SU-DHL-6 (cell line): ENCODE data around the gene CRISPLD2.

Experiments used
- H2AFZ ChIP-seq: fragments of 200-600 bp; sonication (generic); 2 replicates; pipeline ENCODE4 v1.6.1; 2014; ENCODE audit warnings: low read depth, mild to moderate bottlenecking, moderate library complexity, mixed read lengths, antibody characterized with exemption, low read length; ENCODE audit not compliant: severe bottlenecking
- H3F3A ChIP-seq: fragments of 200-600 bp; shearing (Covaris generic); 2 replicates; pipeline ENCODE4 v1.6.0; 2016; ENCODE audit warnings: antibody characterized with exemption, mild to moderate bottlenecking; ENCODE audit not compliant: insufficient read depth
- H3K27ac ChIP-seq: fragments of 200-600 bp; sonication (generic); 2 replicates; pipeline ENCODE4 v1.5.1; 2016; ENCODE audit warnings: low read depth, mild to moderate bottlenecking, low read length, moderate library complexity, mixed read lengths
- H3K27me3 ChIP-seq: fragments of 200-600 bp; sonication (generic), shearing (Covaris generic); 2 replicates; pipeline ENCODE4 v1.6.0; 2014; ENCODE audit warnings: mild to moderate bottlenecking, low read length
- H3K36me3 ChIP-seq: fragments of 200-600 bp; sonication (generic); 2 replicates; pipeline ENCODE4 v1.6.1; 2014; ENCODE audit warnings: mild to moderate bottlenecking, low read length, mixed read lengths
- H3K4me2 ChIP-seq: fragments of 300-600, 200-600 bp; shearing (Covaris generic), sonication (generic); 2 replicates; pipeline ENCODE4 v1.6.0; 2014; ENCODE audit warnings: low read length, low read depth, mild to moderate bottlenecking; ENCODE audit not compliant: poor library complexity, severe bottlenecking
- H3K4me3 ChIP-seq: fragments of 200-600 bp; sonication (generic); 2 replicates; pipeline ENCODE4 v1.5.1; 2014; ENCODE audit warnings: antibody characterized with exemption, low read length, mild to moderate bottlenecking, mixed read lengths; ENCODE audit not compliant: insufficient read depth, poor library complexity, severe bottlenecking
- H3K79me2 ChIP-seq: fragments of 200-600 bp; sonication (generic); 2 replicates; pipeline ENCODE4 v1.6.1; 2014; ENCODE audit warnings: mild to moderate bottlenecking, low read length, moderate library complexity; ENCODE audit not compliant: insufficient read depth
- H3K9ac ChIP-seq: fragments of 200-600 bp; sonication (generic); 2 replicates; pipeline ENCODE4 v1.7.0; 2014; ENCODE audit warnings: mild to moderate bottlenecking, low read length
- H3K9me2 ChIP-seq: fragments of 200-600 bp; sonication (generic); replicated peaks from 2 replicates; pipeline ENCODE4 v1.6.1; 2014; ENCODE audit warnings: low read length; ENCODE audit not compliant: insufficient read depth
- H3K9me3 ChIP-seq: fragments of 200-600 bp; sonication (generic); 2 replicates; pipeline ENCODE4 v1.6.1; 2014; ENCODE audit warnings: low read length, mixed read lengths; ENCODE audit not compliant: insufficient read depth
- H4K20me1 ChIP-seq: fragments of 200-600 bp; sonication (generic); 2 replicates; pipeline ENCODE4 v1.6.1; 2014; ENCODE audit warnings: low read depth, mild to moderate bottlenecking, antibody characterized with exemption, low read length, moderate library complexity, mixed read lengths
- EZH2phosphoT487 ChIP-seq: fragments of 200-600 bp; sonication (generic), shearing (Covaris generic); conservative IDR thresholded peaks from 2 replicates; pipeline ENCODE4 v1.6.1; 2018; ENCODE audit warnings: mild to moderate bottlenecking, antibody characterized with exemption, low read length, moderate library complexity, mixed read lengths
- TF ChIP-seq, protein P1 (sequence below): fragments of 200-600 bp; sonication (generic); IDR thresholded peaks from one replicate; pipeline ENCODE4 v1.5.1; 2017; ENCODE audit warnings: antibody characterized with exemption, mild to moderate bottlenecking, low read length, moderate library complexity; ENCODE audit not compliant: insufficient read depth, poor library complexity, severe bottlenecking

The CRISPLD2 gene

GRCh38 chr16:84897911-84898377 is 78.2 kb downstream of the CRISPLD2 start:
- no peak overlapping the region for H2AFZ ChIP-seq
- H3K9me2 ChIP-seq = no peaks in the 10 kb centered on the region
- no peaks in the 10 kb centered on the region for H3K36me3 ChIP-seq
- no peaks in the 10 kb centered on the region for H4K20me1 ChIP-seq
- H3F3A ChIP-seq = no peaks in the 10 kb centered on the region
- no peaks in the 10 kb centered on the region for H3K9me3 ChIP-seq
- no peak overlapping the region for H3K9ac ChIP-seq
- no peak for TF ChIP-seq EZH2phosphoT487
- TF ChIP-seq, protein P1, sequence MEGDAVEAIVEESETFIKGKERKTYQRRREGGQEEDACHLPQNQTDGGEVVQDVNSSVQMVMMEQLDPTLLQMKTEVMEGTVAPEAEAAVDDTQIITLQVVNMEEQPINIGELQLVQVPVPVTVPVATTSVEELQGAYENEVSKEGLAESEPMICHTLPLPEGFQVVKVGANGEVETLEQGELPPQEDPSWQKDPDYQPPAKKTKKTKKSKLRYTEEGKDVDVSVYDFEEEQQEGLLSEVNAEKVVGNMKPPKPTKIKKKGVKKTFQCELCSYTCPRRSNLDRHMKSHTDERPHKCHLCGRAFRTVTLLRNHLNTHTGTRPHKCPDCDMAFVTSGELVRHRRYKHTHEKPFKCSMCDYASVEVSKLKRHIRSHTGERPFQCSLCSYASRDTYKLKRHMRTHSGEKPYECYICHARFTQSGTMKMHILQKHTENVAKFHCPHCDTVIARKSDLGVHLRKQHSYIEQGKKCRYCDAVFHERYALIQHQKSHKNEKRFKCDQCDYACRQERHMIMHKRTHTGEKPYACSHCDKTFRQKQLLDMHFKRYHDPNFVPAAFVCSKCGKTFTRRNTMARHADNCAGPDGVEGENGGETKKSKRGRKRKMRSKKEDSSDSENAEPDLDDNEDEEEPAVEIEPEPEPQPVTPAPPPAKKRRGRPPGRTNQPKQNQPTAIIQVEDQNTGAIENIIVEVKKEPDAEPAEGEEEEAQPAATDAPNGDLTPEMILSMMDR = no peak
- H3K27me3 ChIP-seq = no peaks in the 10 kb centered on the region
- H3K4me2 ChIP-seq = no peak overlapping the region
- no peaks in the 10 kb centered on the region for H3K79me2 ChIP-seq
- no peak overlapping the region for H3K27ac ChIP-seq
- no peak overlapping the region for H3K4me3 ChIP-seq

DNA sequence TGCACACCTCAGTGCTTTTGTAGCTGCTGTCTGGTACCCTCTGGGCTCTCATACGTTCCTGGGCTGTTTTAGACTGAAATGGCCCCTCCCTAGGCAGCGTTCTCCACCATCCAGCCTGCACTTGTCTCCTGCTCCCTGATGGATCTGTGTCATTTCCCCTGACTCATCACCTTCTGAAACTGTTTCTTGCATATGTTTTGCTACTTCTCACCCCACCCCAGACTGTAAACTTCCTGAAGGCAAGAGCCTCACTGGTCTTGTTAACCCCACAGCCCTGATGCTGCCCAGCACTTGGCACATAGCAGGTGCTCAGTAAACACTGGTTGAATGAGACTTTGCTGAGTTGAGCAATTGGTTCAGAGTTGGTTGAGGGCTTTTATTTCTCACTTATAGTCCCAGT is 78.7 kb downstream of the CRISPLD2 start:
- no peaks in the 10 kb centered on the region for H3F3A ChIP-seq
- H3K79me2 ChIP-seq = no peaks in the 10 kb centered on the region
- no peak overlapping the region for H3K27ac ChIP-seq
- no peaks in the 10 kb centered on the region for H3K27me3 ChIP-seq
- no peaks in the 10 kb centered on the region for H3K36me3 ChIP-seq
- no peak overlapping the region for H3K9ac ChIP-seq
- no peaks in the 10 kb centered on the region for H4K20me1 ChIP-seq
- H3K9me2 ChIP-seq = no peaks in the 10 kb centered on the region
- H3K4me2 ChIP-seq = no peak overlapping the region
- H3K4me3 ChIP-seq = no peak overlapping the region
- no peaks in the 10 kb centered on the region for H3K9me3 ChIP-seq
- H2AFZ ChIP-seq = no peak overlapping the region
- TF ChIP-seq EZH2phosphoT487 = no peak
- TF ChIP-seq, protein P1 = no peak

DNA sequence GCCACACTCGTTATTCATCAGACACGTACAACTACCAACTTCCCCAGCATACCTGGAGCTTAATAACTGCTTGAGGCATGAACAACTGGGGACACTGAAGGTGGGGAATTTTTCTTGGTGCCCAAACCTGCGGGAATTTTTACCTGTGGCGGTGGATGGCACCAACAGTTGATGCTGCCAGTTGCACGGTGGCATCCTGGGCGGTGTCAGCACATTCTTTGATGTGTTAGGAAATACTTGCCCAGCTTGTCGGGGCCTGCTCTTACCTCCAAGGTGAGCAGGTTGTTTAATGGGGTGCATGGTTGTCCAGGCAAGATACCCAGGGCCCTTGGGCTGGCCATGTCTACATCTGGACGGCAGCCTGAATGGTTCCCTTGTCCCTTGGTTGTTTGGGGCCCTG is 79.6 kb downstream of the CRISPLD2 start:
- Histone ChIP-seq H3K36me3 (no peaks in the 10 kb centered on the region), H3K4me2 (no peak overlapping the region), H3K27me3 (no peaks in the 10 kb centered on the region)

More for the DNA sequence above, 79.6 kb downstream of the CRISPLD2 start:
- no peak overlapping the region for H3K9ac ChIP-seq
- no peak overlapping the region for H2AFZ ChIP-seq
- H3F3A ChIP-seq = no peaks in the 10 kb centered on the region
- H3K9me2 ChIP-seq = no peaks in the 10 kb centered on the region
- H3K79me2 ChIP-seq = no peaks in the 10 kb centered on the region
- H3K9me3 ChIP-seq = no peaks in the 10 kb centered on the region
- no peak overlapping the region for H3K27ac ChIP-seq
- no peaks in the 10 kb centered on the region for H4K20me1 ChIP-seq
- H3K4me3 ChIP-seq = no peak overlapping the region
- TF ChIP-seq, protein P1 = no peak
- no peak for TF ChIP-seq EZH2phosphoT487
